Right lobe of liver (tissue), 4 donors: ENCODE data around the gene RARS2.

Source experiments
- POLR2A ChIP-seq: fragments of 450-650 bp; IDR thresholded peaks from one replicate; pipeline ENCODE4 v1.6.1; 2017; ENCODE audit warnings: antibody characterized with exemption, mild to moderate bottlenecking
- TF ChIP-seq, protein P1 (sequence below), 4 donors: fragments of 200-600 bp in 3 of 4; fragments of 450-650 bp in 1 of 4; IDR thresholded peaks; one replicate each; pipeline versions ENCODE4 v1.5.1 to v1.8.0; 2016 to 2022; ENCODE audit warnings: antibody characterized with exemption in 4 of 4, mild to moderate bottlenecking in 2 of 4
- donor health status: DM: no; HTN: no; CAD: no.
- donor health status: DM: no; HTN: no; CAD: no.
- donor health status: DM: no; HTN: yes; CAD: no.

DNA sequence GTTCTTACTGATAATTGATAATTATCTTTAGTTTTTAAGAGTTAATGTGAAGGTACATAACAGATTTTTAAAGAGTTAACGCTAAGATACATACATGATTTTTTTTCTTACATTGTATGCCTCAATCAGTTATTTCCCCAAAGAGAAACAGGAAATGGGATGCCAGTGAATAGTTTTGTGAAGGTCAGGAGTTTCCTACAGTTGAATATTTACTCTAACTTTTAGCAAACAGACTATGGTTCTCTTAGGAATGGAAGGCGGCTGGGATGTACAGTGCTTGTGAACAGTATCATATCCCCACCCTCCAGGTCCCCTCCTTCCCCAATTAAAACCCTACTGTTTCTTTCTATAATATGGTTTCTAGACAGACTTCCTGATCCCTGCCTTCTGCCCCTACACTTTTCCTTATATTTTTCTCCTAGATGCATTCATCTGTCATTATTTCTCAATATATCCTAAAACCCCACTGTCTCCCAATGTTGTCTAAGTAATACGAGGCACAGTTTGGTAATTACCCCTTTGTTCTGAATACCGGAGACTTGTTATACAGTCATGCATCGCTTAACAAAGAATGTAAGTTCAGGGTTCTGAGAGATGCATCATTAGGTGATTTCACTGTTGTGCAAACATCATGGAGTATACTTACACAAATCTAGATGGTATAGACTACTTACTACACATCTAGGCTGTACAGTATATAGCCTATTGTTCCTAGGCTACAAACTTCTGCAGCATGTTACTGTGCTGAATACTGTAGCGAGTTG is 87.8 kb downstream of the RARS2 start:
- TF ChIP-seq, protein P1, sequence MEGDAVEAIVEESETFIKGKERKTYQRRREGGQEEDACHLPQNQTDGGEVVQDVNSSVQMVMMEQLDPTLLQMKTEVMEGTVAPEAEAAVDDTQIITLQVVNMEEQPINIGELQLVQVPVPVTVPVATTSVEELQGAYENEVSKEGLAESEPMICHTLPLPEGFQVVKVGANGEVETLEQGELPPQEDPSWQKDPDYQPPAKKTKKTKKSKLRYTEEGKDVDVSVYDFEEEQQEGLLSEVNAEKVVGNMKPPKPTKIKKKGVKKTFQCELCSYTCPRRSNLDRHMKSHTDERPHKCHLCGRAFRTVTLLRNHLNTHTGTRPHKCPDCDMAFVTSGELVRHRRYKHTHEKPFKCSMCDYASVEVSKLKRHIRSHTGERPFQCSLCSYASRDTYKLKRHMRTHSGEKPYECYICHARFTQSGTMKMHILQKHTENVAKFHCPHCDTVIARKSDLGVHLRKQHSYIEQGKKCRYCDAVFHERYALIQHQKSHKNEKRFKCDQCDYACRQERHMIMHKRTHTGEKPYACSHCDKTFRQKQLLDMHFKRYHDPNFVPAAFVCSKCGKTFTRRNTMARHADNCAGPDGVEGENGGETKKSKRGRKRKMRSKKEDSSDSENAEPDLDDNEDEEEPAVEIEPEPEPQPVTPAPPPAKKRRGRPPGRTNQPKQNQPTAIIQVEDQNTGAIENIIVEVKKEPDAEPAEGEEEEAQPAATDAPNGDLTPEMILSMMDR (IDR thresholded peaks at IDR 0.05), result no peak
- no peak for TF ChIP-seq POLR2A
